ENCODE results near the gene RHBDF1. TPM values are rescaled to one million over a fixed set of nuclear protein-coding genes. Genes with fewer than 3 reads are reported as not detected.
A peak's percentile ranks its signal among the peaks of the same experiment; 100 is the strongest.

Gene RHBDF1
- total and polyA plus RNA-seq, 2 of the 13 experiments (the other 11 are each of a cell fraction or from before 2014, with no cell fraction given) = 5.4 to 26.9 TPM

DNA sequence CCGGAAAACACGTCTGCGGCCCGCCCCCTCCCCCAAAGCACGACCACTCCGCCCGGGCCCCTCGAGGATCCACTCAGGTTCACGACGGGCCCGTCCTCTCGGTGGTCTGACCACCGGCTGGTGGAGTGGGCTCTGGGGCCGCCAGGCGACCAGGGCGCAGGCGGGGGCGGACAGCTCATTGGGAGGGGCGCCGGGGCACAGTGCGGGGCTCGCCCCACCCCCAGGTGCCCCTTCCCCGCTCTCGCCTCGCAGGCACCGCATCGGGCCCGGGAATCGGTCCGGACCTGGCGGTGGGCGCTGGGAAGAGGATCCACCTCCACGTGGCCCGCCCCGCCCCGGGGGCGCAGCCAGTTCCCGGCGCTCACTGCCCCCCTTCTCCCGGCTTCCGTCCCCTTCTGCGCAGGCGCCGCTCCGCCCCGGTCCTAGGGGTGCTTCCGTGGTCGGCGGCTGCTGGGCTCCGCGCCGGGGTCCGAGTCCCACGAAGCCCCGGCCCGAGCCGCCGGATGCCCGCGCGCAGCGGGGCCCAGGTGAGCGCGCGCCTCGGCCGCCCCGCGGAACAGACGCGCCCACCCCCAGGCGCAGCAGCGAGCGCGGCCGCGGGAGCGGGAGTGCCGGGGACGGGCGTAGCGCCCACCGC lies 5.5 kb upstream of the RHBDF1 start, which contains the start of gene MPG:
TSS of gene MPG (plus strand) at position 419 of the 637 bp plus-strand sequence. CDS start at position 504, 85 bp downstream.
- peaks cover 2 to 7% of the 10 kb centered on the region in 2 experiments; a peak in 2 of 5 replicates for H3K27me3 ChIP-seq (ENCODE audit: control insufficient read depth in 1 of 2, insufficient read depth in 2 of 2, low read length in 2 of 2)
- no peak within 1 kb of the TSS for H2AFZ ChIP-seq (ENCODE audit: low read length)
- H3K9ac ChIP-seq (ENCODE audit: insufficient read depth, low read depth, low read length) = peak within 1 kb of the TSS; percentile 86
- peak within 1 kb of the TSS; percentile 63 to 84 (median 80) for H3K4me3 ChIP-seq (replicated peaks in 1 of 3; ENCODE audit: insufficient read depth in 1 of 3, low read depth in 2 of 3, low read length in 3 of 3)
- in situ Hi-C loops (cut with HindIII; ENCODE audit: extremely low pct_ligation_motif_present, low pct_unique_long_range_greater_than_20kb) = no loop called here
- no TSS peak for BruUV-seq (replicated peaks)
- FAIRE-seq (no peak), DNase-seq (ENCODE audit: low spot score) (peak; percentile 60), ATAC-seq (peak; percentile 28)
- intact Hi-C loops (cut with micrococcal nuclease; ENCODE audit: unreplicated experiment) = no loop called here
- no peaks in the 10 kb centered on the region for H4K20me1 ChIP-seq (ENCODE audit: insufficient read depth, low read length)
- peaks cover 4 to 17% of the 10 kb centered on the region in 2 experiments; a peak in 3 of 5 replicates for H3K36me3 ChIP-seq (replicated peaks in 1 of 2; ENCODE audit: control insufficient read depth in 1 of 2, insufficient read depth in 2 of 2, low read length in 2 of 2)
- H3K4me1 ChIP-seq (ENCODE audit: insufficient read depth, low read length) = peaks cover 59% of the 10 kb centered on the region
- ChIA-PET CTCF (ENCODE audit: low intra/inter-chr PET ratio, low total read pairs) (no interaction called here), POLR2A (interaction anchor here (1.1 to 1.9 kb wide), 3 partner anchors 12 to 24 kb away, joined by 3 to 6 read pairs (median 5); partner anchors contain the start of genes POLR3K and SNRNP25)
- 3% methylated on average over 28 of the region's 83 CpGs for WGBS (ENCODE audit: low lambda C conversion rate)
- peak within 1 kb of the TSS; percentile 62 for H3K27ac ChIP-seq (ENCODE audit: extremely low read length, insufficient read depth, low read length)
- peaks cover 2% of the 10 kb centered on the region for H3K79me2 ChIP-seq (ENCODE audit: insufficient read depth, low read length)
- no peaks in the 10 kb centered on the region for H3K9me3 ChIP-seq (ENCODE audit: low read length)
- H3K4me2 ChIP-seq (ENCODE audit: low read depth, low read length) = peak within 1 kb of the TSS; percentile 95
- TF ChIP-seq ZNF660 (CRISPR knock-in tag; IDR thresholded peaks at IDR 0.05; ENCODE audit: borderline replicate concordance, low read depth) (no peak), POLR2AphosphoS5 (IDR thresholded peaks at IDR 0.05; ENCODE audit: low read depth, low read length) (peak; percentile 60), GATA4 (IDR thresholded peaks at IDR 0.05; ENCODE audit: borderline replicate concordance, low read depth) (no peak), ZNF543 (CRISPR knock-in tag; IDR thresholded peaks at IDR 0.05) (no peak), ZNF232 (CRISPR knock-in tag; IDR thresholded peaks at IDR 0.05; ENCODE audit: borderline replicate concordance) (0 out of 2 replicates have a peak, but pooled peaks have one; percentile 32), SRSF4 (IDR thresholded peaks at IDR 0.05; ENCODE audit: low read depth, low read length, poor library complexity, severe bottlenecking) (no peak), NFIB (CRISPR knock-in tag; IDR thresholded peaks at IDR 0.05; ENCODE audit: borderline replicate concordance) (no peak), SMYD3 (CRISPR knock-in tag; IDR thresholded peaks at IDR 0.05) (no peak), ZNF17 (CRISPR knock-in tag; IDR thresholded peaks at IDR 0.05) (no peak), BRD4 (CRISPR knock-in tag; IDR thresholded peaks at IDR 0.05) (no peak), RELA (CRISPR knock-in tag; IDR thresholded peaks at IDR 0.05) (0 out of 2 replicates have a peak, but pooled peaks have one; percentile 28), ZNF317 (CRISPR knock-in tag; IDR thresholded peaks at IDR 0.05) (no peak), SMAD9 (CRISPR knock-in tag; IDR thresholded peaks at IDR 0.05) (no peak)
- TF ChIP-seq, protein P1, sequence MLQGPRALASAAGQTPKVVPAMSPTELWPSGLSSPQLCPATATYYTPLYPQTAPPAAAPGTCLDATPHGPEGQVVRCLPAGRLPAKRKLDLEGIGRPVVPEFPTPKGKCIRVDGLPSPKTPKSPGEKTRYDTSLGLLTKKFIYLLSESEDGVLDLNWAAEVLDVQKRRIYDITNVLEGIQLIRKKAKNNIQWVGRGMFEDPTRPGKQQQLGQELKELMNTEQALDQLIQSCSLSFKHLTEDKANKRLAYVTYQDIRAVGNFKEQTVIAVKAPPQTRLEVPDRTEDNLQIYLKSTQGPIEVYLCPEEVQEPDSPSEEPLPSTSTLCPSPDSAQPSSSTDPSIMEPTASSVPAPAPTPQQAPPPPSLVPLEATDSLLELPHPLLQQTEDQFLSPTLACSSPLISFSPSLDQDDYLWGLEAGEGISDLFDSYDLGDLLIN (CRISPR knock-in tag; IDR thresholded peaks at IDR 0.05; ENCODE audit: borderline replicate concordance) = 0 out of 2 replicates have a peak, but pooled peaks have one; percentile 6
- TF ChIP-seq, protein P2, sequence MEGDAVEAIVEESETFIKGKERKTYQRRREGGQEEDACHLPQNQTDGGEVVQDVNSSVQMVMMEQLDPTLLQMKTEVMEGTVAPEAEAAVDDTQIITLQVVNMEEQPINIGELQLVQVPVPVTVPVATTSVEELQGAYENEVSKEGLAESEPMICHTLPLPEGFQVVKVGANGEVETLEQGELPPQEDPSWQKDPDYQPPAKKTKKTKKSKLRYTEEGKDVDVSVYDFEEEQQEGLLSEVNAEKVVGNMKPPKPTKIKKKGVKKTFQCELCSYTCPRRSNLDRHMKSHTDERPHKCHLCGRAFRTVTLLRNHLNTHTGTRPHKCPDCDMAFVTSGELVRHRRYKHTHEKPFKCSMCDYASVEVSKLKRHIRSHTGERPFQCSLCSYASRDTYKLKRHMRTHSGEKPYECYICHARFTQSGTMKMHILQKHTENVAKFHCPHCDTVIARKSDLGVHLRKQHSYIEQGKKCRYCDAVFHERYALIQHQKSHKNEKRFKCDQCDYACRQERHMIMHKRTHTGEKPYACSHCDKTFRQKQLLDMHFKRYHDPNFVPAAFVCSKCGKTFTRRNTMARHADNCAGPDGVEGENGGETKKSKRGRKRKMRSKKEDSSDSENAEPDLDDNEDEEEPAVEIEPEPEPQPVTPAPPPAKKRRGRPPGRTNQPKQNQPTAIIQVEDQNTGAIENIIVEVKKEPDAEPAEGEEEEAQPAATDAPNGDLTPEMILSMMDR (CRISPR knock-in tag; IDR thresholded peaks at IDR 0.05) = no peak
- TF ChIP-seq, protein P3, sequence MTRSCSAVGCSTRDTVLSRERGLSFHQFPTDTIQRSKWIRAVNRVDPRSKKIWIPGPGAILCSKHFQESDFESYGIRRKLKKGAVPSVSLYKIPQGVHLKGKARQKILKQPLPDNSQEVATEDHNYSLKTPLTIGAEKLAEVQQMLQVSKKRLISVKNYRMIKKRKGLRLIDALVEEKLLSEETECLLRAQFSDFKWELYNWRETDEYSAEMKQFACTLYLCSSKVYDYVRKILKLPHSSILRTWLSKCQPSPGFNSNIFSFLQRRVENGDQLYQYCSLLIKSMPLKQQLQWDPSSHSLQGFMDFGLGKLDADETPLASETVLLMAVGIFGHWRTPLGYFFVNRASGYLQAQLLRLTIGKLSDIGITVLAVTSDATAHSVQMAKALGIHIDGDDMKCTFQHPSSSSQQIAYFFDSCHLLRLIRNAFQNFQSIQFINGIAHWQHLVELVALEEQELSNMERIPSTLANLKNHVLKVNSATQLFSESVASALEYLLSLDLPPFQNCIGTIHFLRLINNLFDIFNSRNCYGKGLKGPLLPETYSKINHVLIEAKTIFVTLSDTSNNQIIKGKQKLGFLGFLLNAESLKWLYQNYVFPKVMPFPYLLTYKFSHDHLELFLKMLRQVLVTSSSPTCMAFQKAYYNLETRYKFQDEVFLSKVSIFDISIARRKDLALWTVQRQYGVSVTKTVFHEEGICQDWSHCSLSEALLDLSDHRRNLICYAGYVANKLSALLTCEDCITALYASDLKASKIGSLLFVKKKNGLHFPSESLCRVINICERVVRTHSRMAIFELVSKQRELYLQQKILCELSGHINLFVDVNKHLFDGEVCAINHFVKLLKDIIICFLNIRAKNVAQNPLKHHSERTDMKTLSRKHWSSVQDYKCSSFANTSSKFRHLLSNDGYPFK (CRISPR knock-in tag; IDR thresholded peaks at IDR 0.05; ENCODE audit: borderline replicate concordance) = no peak

Data from HepG2 (cell line).